SK-N-MC (cell line): ENCODE data around the gene BCR.

Experiments
- EZH2 ChIP-seq: fragments of 200-600 bp; sonication (generic); IDR thresholded peaks from one replicate; pipeline ENCODE4 v1.6.1; 2017; ENCODE audit warnings: antibody characterized with exemption
- POLR2AphosphoS5 ChIP-seq: IDR thresholded peaks from 2 replicates; pipeline ENCODE4 v1.6.1; 2012; ENCODE audit warnings: mild to moderate bottlenecking, low read depth, low read length, borderline replicate concordance

DNA sequence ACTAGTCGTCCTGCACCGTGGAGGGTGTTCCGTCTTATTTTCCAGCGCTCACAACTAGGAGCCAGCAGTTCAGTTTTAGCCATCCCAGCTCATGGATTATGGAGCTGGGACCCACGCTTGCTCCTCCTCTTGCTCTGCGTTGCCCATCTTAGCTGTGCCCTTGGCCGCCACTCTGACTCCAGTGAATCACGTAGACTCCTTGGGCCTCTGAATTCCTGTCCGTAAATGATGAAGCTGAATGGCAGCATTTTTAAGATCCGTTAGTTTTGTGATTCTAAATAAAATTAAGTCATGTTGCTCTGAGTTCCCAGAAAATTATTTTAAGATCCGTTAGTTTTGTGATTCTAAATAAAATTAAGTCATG, 23.8 kb downstream of the BCR start:
- no peak for TF ChIP-seq POLR2AphosphoS5
- no peak for TF ChIP-seq EZH2
